Measurements from ENCODE around the gene C11orf71. TPM values are rescaled to one million over a fixed set of nuclear protein-coding genes. Genes with fewer than 3 reads are reported as not detected.
A peak's percentile ranks its signal among the peaks of the same experiment; 100 is the strongest.

C11orf71 gene
- total and polyA plus RNA-seq, 4 donors = 7.1 to 22.3 (median 7.9) TPM

DNA sequence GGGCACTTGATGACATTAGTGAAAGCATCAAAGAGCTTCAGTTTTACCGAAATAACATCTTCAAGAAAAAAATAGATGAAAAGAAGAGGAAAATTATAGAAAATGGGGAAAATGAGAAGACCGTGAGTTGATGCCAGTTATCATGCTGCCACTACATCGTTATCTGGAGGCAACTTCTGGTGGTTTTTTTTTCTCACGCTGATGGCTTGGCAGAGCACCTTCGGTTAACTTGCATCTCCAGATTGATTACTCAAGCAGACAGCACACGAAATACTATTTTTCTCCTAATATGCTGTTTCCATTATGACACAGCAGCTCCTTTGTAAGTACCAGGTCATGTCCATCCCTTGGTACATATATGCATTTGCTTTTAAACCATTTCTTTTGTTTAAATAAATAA is 49.5 kb upstream of the C11orf71 start:
- Histone ChIP-seq H3K4me3 (ENCODE audit: low read depth in 1 of 3, low read length in 3 of 3) (no peak overlapping the region), H3K36me3 (ENCODE audit: control insufficient read depth in 4 of 4, insufficient read depth in 3 of 4, low read depth in 1 of 4, low read length in 3 of 4) (peaks cover 2 to 24% (median 18%) of the 10 kb centered on the region in 4 donors), H3K9ac (ENCODE audit: low read depth in 1 of 2, low read length in 2 of 2) (no peak overlapping the region), H3K9me3 (ENCODE audit: control insufficient read depth in 4 of 4, low read length in 3 of 4) (no peaks in the 10 kb centered on the region), H3K27me3 (ENCODE audit: control insufficient read depth in 4 of 4, insufficient read depth in 4 of 4, low read length in 3 of 4) (no peaks in the 10 kb centered on the region), H3K4me1 (ENCODE audit: control insufficient read depth in 4 of 4, insufficient read depth in 4 of 4, low read length in 3 of 4) (peaks cover 0 to 3% (median 0%) of the 10 kb centered on the region in 4 donors), H3K27ac (ENCODE audit: low read depth in 1 of 2, low read length in 2 of 2) (no peak overlapping the region)
- TF ChIP-seq, protein P1, sequence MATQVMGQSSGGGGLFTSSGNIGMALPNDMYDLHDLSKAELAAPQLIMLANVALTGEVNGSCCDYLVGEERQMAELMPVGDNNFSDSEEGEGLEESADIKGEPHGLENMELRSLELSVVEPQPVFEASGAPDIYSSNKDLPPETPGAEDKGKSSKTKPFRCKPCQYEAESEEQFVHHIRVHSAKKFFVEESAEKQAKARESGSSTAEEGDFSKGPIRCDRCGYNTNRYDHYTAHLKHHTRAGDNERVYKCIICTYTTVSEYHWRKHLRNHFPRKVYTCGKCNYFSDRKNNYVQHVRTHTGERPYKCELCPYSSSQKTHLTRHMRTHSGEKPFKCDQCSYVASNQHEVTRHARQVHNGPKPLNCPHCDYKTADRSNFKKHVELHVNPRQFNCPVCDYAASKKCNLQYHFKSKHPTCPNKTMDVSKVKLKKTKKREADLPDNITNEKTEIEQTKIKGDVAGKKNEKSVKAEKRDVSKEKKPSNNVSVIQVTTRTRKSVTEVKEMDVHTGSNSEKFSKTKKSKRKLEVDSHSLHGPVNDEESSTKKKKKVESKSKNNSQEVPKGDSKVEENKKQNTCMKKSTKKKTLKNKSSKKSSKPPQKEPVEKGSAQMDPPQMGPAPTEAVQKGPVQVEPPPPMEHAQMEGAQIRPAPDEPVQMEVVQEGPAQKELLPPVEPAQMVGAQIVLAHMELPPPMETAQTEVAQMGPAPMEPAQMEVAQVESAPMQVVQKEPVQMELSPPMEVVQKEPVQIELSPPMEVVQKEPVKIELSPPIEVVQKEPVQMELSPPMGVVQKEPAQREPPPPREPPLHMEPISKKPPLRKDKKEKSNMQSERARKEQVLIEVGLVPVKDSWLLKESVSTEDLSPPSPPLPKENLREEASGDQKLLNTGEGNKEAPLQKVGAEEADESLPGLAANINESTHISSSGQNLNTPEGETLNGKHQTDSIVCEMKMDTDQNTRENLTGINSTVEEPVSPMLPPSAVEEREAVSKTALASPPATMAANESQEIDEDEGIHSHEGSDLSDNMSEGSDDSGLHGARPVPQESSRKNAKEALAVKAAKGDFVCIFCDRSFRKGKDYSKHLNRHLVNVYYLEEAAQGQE (IDR thresholded peaks at IDR 0.05) = no peak
- TF ChIP-seq TAF1 (conservative IDR thresholded peaks at IDR 0.05) = no peak
- TF ChIP-seq, protein P2, sequence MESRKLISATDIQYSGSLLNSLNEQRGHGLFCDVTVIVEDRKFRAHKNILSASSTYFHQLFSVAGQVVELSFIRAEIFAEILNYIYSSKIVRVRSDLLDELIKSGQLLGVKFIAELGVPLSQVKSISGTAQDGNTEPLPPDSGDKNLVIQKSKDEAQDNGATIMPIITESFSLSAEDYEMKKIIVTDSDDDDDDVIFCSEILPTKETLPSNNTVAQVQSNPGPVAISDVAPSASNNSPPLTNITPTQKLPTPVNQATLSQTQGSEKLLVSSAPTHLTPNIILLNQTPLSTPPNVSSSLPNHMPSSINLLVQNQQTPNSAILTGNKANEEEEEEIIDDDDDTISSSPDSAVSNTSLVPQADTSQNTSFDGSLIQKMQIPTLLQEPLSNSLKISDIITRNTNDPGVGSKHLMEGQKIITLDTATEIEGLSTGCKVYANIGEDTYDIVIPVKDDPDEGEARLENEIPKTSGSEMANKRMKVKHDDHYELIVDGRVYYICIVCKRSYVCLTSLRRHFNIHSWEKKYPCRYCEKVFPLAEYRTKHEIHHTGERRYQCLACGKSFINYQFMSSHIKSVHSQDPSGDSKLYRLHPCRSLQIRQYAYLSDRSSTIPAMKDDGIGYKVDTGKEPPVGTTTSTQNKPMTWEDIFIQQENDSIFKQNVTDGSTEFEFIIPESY (IDR thresholded peaks at IDR 0.05) = no peak
- TF ChIP-seq HNF4G (IDR thresholded peaks at IDR 0.05) = no peak
- no peak for TF ChIP-seq YY1 (IDR thresholded peaks at IDR 0.05)
- TF ChIP-seq EGR1 (IDR thresholded peaks at IDR 0.05; ENCODE audit: low read depth in 2 of 2) = no peak
- TF ChIP-seq NR2F2 (IDR thresholded peaks at IDR 0.05) = no peak
- no peak for TF ChIP-seq FOXA1 (IDR thresholded peaks at IDR 0.05)
- TF ChIP-seq, protein P3, sequence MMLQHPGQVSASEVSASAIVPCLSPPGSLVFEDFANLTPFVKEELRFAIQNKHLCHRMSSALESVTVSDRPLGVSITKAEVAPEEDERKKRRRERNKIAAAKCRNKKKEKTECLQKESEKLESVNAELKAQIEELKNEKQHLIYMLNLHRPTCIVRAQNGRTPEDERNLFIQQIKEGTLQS (IDR thresholded peaks at IDR 0.05) = no peak
- 94% methylated on average over 6 of the region's 6 CpGs for WGBS
- no peak for DNase-seq (ENCODE audit: low spot score)

DNA sequence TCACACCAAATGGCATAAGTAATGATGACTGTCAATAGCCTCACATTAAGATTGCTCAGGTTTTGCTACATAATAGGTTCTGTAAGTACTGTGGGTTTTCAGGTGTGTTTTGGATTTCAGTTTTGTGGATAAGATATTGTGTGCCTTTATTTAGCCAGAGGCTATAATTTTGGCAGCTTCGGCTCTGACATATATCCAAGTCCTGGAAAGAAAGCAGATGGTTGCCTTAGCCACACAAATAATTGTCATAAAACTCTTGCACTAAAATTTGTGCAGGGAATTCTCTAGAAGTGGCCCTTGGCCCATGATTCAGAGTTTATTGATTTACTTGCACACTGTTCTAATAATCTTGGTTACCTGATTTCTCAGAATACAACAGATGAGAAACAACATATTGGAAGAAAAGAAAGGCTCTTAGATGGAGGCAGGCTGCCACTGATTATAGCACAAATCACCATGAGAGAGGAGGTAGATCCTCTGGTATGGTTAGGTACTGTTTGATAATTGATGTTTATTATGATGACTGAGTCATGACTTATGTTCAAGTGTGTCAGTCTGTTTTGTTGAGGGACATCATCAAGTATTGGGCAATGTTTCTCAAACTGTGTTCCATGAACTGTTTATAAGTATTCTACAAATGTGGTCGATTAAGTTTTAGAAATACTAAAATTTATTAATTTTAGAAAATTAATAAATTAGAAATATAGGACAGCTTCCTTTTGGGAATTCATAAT is 48.6 kb upstream of the C11orf71 start:
- Histone ChIP-seq H3K4me1 (ENCODE audit: control insufficient read depth in 4 of 4, insufficient read depth in 4 of 4, low read length in 3 of 4) (peaks cover 0 to 3% (median 0%) of the 10 kb centered on the region in 4 donors), H3K9me3 (ENCODE audit: control insufficient read depth in 4 of 4, low read length in 3 of 4) (no peaks in the 10 kb centered on the region), H3K27ac (ENCODE audit: low read depth in 1 of 2, low read length in 2 of 2) (peak overlapping the region; percentile 44 to 57), H3K9ac (ENCODE audit: low read depth in 1 of 2, low read length in 2 of 2) (no peak overlapping the region), H3K36me3 (ENCODE audit: control insufficient read depth in 4 of 4, insufficient read depth in 3 of 4, low read depth in 1 of 4, low read length in 3 of 4) (peaks cover 3 to 26% (median 21%) of the 10 kb centered on the region in 4 donors), H3K4me3 (ENCODE audit: low read depth in 1 of 3, low read length in 3 of 3) (no peak overlapping the region), H3K27me3 (ENCODE audit: control insufficient read depth in 4 of 4, insufficient read depth in 4 of 4, low read length in 3 of 4) (no peaks in the 10 kb centered on the region)
- WGBS = 69% methylated on average over 2 of the region's 2 CpGs
- no peak for DNase-seq (ENCODE audit: low spot score)
- peak in 1 of 2 donors; percentile 7 for TF ChIP-seq RXRA (IDR thresholded peaks at IDR 0.05)
- no peak for TF ChIP-seq HNF4G (IDR thresholded peaks at IDR 0.05)
- TF ChIP-seq, protein P2 (IDR thresholded peaks at IDR 0.05) = peak; percentile 15
- TF ChIP-seq HNF4A (conservative IDR thresholded peaks at IDR 0.05) = peak; percentile 34 to 41
